ENCODE data around the gene TACO1. TPM values are rescaled to one million over a fixed set of nuclear protein-coding genes. Genes with fewer than 3 reads are reported as not detected.

TACO1 gene
- total RNA-seq (10 to 100 TPM in 3 of 5 donors, 1 to 10 TPM in 2; 7.0 to 26.6 (median 10.4) TPM), polyA plus RNA-seq (10 to 100 TPM; 18.9 to 20.9 (median 20.9) TPM)
- long read RNA-seq, donor 1, result 0 reads
- long read RNA-seq, donor 2, partial matches to known transcripts, result 0 of 2 reads
- long read RNA-seq, donor 2, other reads (novel, unspliced or antisense), result 0 of 2 reads
- long read RNA-seq, donor 3, partial matches to known transcripts, result 0 of 2 reads
- long read RNA-seq, donor 3, other reads (novel, unspliced or antisense), result 0 of 2 reads
- long read RNA-seq, donor 4, partial matches to known transcripts, result 0 of 1 reads
- long read RNA-seq, donor 4, other reads (novel, unspliced or antisense), result 0 of 1 reads
- long read RNA-seq, donor 5, partial matches to known transcripts, result 0 of 3 reads
- long read RNA-seq, donor 5, other reads (novel, unspliced or antisense), result 0 of 3 reads
- long read RNA-seq, donor 6, partial matches to known transcripts, result 0 of 5 reads
- long read RNA-seq, donor 6, other reads (novel, unspliced or antisense), result 0 of 5 reads
- long read RNA-seq, donor 7, transcript TACO1-201 (5 exons, 1,469 nt), result major isoform, 9 of 9 reads
- long read RNA-seq, donor 7, partial matches to known transcripts, result 0 of 9 reads
- long read RNA-seq, donor 7, other reads (novel, unspliced or antisense), result 0 of 9 reads
- long read RNA-seq, donor 8, transcript TACO1-201 (5 exons, 1,469 nt), result major isoform, 7 of 7 reads
- long read RNA-seq, donor 8, partial matches to known transcripts, result 0 of 7 reads
- long read RNA-seq, donor 8, other reads (novel, unspliced or antisense), result 0 of 7 reads
- long read RNA-seq, donor 9, partial matches to known transcripts, result 0 of 4 reads
- long read RNA-seq, donor 9, other reads (novel, unspliced or antisense), result 0 of 4 reads
- long read RNA-seq, donor 10, partial matches to known transcripts, result 0 of 4 reads
- long read RNA-seq, donor 10, other reads (novel, unspliced or antisense), result 0 of 4 reads

DNA sequence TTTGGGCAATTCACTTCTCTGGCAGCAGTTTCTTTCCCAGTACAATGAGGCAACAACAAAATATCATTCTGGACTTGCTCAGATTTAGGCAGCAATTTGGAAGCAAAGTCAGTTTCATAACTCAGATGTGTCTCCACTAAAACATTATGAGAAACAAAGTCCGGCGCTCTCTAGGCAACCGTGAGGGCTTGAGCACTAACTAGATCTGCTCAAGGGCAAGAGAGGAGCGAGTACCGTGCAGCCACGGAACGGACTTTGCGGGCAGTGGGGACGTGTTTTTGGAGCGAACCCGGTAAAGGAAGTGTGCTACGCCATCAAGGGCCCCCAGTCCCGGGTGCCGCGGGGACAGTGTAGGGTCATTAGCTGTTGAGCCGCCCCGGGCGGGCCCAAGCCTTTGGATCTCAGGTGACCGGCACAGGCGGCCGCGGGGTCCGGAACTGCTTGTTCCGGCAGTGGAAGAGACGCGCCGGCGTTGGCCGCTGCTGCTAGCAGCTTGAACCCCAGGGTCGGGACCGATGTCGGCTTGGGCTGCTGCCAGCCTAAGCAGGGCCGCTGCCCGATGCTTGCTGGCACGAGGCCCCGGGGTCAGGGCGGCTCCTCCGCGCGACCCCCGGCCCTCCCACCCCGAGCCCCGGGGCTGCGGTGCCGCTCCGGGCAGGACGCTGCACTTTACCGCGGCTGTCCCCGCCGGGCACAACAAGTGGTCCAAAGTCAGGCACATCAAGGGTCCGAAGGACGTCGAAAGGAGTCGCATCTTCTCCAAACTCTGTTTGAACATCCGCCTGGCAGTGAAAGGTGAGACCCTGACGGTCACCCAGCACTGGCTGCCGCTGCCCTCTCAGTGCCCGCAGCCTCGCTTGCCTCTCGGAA is at the start of gene TACO1:
TACO1 (plus strand) TSS at position 327 of the 870 bp plus-strand sequence; CDS start at position 516, 189 bp downstream.
- intact Hi-C loops (cut with DNase I; ENCODE audit: low total_unique reads), result no loop called here
- WGBS, 5 donors, result 1% methylated on average over 28 to 61 of the region's 61 CpGs
- H3K4me1 ChIP-seq, result peaks cover 13 to 30% (median 22%) of the 10 kb centered on the region in 4 donors
- peak within 1 kb of the TSS; percentile 73 to 87 (median 84) for H3K4me3 ChIP-seq
- no peaks in the 10 kb centered on the region for H3K9me3 ChIP-seq
- no peaks in the 10 kb centered on the region for H3K27me3 ChIP-seq
- DNase-seq, result peak; percentile 84 to 92
- TF ChIP-seq EP300 (IDR thresholded peaks at IDR 0.05), result no peak
- peak; percentile 66 to 88 (median 72) for TF ChIP-seq POLR2AphosphoS5 (IDR thresholded peaks at IDR 0.05)
- TF ChIP-seq, protein P1, sequence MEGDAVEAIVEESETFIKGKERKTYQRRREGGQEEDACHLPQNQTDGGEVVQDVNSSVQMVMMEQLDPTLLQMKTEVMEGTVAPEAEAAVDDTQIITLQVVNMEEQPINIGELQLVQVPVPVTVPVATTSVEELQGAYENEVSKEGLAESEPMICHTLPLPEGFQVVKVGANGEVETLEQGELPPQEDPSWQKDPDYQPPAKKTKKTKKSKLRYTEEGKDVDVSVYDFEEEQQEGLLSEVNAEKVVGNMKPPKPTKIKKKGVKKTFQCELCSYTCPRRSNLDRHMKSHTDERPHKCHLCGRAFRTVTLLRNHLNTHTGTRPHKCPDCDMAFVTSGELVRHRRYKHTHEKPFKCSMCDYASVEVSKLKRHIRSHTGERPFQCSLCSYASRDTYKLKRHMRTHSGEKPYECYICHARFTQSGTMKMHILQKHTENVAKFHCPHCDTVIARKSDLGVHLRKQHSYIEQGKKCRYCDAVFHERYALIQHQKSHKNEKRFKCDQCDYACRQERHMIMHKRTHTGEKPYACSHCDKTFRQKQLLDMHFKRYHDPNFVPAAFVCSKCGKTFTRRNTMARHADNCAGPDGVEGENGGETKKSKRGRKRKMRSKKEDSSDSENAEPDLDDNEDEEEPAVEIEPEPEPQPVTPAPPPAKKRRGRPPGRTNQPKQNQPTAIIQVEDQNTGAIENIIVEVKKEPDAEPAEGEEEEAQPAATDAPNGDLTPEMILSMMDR (IDR thresholded peaks at IDR 0.05), result peak in 1 of 7 experiments; percentile 16
- TF ChIP-seq POLR2A (IDR thresholded peaks at IDR 0.05), result no peak
- H3K36me3 ChIP-seq, result peaks cover 21 to 31% (median 24%) of the 10 kb centered on the region in 4 donors
- peak within 1 kb of the TSS; percentile 81 to 92 (median 83) for H3K27ac ChIP-seq

DNA sequence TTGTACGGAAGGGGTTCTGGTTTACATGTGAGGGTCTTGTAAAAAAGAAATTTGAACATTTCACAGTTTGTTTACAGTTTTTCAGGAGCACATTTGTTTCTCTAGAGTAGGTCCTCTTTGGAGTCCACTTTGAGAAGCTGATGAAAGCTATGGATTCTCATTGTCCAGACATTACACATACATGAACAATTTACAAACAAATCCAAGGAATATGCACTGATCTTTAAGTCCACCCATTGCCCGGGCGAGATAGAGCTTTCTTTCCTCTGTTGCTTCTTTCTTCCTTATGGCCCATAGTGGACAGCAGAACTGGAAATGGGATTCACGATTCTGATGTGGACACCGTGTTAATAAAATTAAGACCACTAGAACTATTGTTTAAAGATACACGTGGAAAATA is 48.5 kb upstream of the TACO1 start:
- Histone ChIP-seq H3K27ac (peak overlapping the region in 1 of 5 donors; percentile 93), H3K4me1 (peaks cover 23 to 72% (median 51%) of the 10 kb centered on the region in 4 donors)
- TF ChIP-seq POLR2AphosphoS5 (IDR thresholded peaks at IDR 0.05) (no peak), EP300 (IDR thresholded peaks at IDR 0.05) (no peak), POLR2A (IDR thresholded peaks at IDR 0.05) (no peak)
- TF ChIP-seq, protein P1 (IDR thresholded peaks at IDR 0.05), result no peak

GRCh38 chr17:63555500-63556156 is 45.1 kb upstream of the TACO1 start:
- TF ChIP-seq, protein P1 (IDR thresholded peaks at IDR 0.05), result no peak
- no peak for TF ChIP-seq POLR2AphosphoS5 (IDR thresholded peaks at IDR 0.05)
- intact Hi-C loops (cut with DNase I; ENCODE audit: low total_unique reads), result no loop called here
- no peak for DNase-seq

More for the DNA sequence above, 48.5 kb upstream of the TACO1 start:
- 35 to 44% (median 39%) methylated on average over 6 of the region's 6 CpGs for WGBS, 5 donors
- intact Hi-C loops (cut with DNase I; ENCODE audit: low total_unique reads), result no loop called here
- Histone ChIP-seq H3K36me3 (no peaks in the 10 kb centered on the region), H3K4me3 (peak overlapping the region; percentile 88 to 97 (median 94)), H3K9me3 (no peaks in the 10 kb centered on the region), H3K27me3 (no peaks in the 10 kb centered on the region)
- DNase-seq, result peak in 1 of 2 donors; percentile 3

More at GRCh38 chr17:63555500-63556156, 45.1 kb upstream of the TACO1 start:
- Histone ChIP-seq H3K27me3 (no peaks in the 10 kb centered on the region), H3K4me3 (no peak overlapping the region), H3K9me3 (no peaks in the 10 kb centered on the region), H3K4me1 (peaks cover 23 to 80% (median 57%) of the 10 kb centered on the region in 4 donors), H3K36me3 (no peaks in the 10 kb centered on the region), H3K27ac (no peak overlapping the region)
- 58 to 68% (median 63%) methylated on average over 7 of the region's 7 CpGs for WGBS, 5 donors
